Kidney epithelial cell (primary cell): ENCODE measurements around the gene MED7. TPM values are rescaled to one million over a fixed set of nuclear protein-coding genes. Genes with fewer than 3 reads are reported as not detected.

Source experiments
- DNase-seq: peaks from one replicate; pipeline ENCODE4 v3.0.0-alpha.2; 2010; ENCODE audit warnings: low read depth
- H3K27me3 ChIP-seq: 2 replicates; pipeline ENCODE4 v1.6.0; 2011; ENCODE audit warnings: low read length; ENCODE audit not compliant: control insufficient read depth, insufficient read depth
- H3K36me3 ChIP-seq: 2 replicates; pipeline ENCODE4 v1.5.1; 2011; ENCODE audit warnings: low read length; ENCODE audit not compliant: control insufficient read depth, insufficient read depth
- H3K4me3 ChIP-seq: 2 replicates; pipeline ENCODE4 v1.5.1; 2011; ENCODE audit warnings: low read depth, mild to moderate bottlenecking, control low read depth, low read length
- CTCF ChIP-seq: IDR thresholded peaks from 2 replicates; pipeline ENCODE4 v1.5.1; 2011; ENCODE audit warnings: mild to moderate bottlenecking, moderate library complexity, low read length, control low read depth, inconsistent platforms; ENCODE audit not compliant: insufficient read depth, poor library complexity, severe bottlenecking
- total RNA-seq: library from RNA; depleted of rRNA; stranded (reverse); fragments of >200 nt; gene quantifications from 2 replicates; pipeline ENCODE4 v1.2.3, GENCODE V29; 2015

The MED7 gene
- total RNA-seq, 1 donor from 2014 or later = 12.2 TPM

GRCh38 chr5:157175071-157175612 is 32.5 kb upstream of the MED7 start:
- H3K4me3 ChIP-seq = no peak overlapping the region
- H3K36me3 ChIP-seq = no peaks in the 10 kb centered on the region
- no peak for DNase-seq
- TF ChIP-seq CTCF = no peak
- H3K27me3 ChIP-seq = no peaks in the 10 kb centered on the region

GRCh38 chr5:157172403-157172802 is 29.7 kb upstream of the MED7 start:
- Histone ChIP-seq H3K27me3 (no peaks in the 10 kb centered on the region), H3K4me3 (no peak overlapping the region), H3K36me3 (no peaks in the 10 kb centered on the region)
- no peak for TF ChIP-seq CTCF
- DNase-seq = no peak

- no peaks in the 10 kb centered on the region for H3K36me3 ChIP-seq
- no peak overlapping the region for H3K4me3 ChIP-seq
- DNase-seq = no peak
- TF ChIP-seq CTCF = no peak
- H3K27me3 ChIP-seq = no peaks in the 10 kb centered on the region
Observed at GRCh38 chr5:157168286-157168685, 25.6 kb upstream of the MED7 start.

- DNase-seq = peak; percentile 69
- TF ChIP-seq CTCF = no peak
- Histone ChIP-seq H3K36me3 (no peaks in the 10 kb centered on the region), H3K27me3 (no peaks in the 10 kb centered on the region), H3K4me3 (no peak overlapping the region)
Observed at GRCh38 chr5:157167214-157167621, 24.6 kb upstream of the MED7 start.

GRCh38 chr5:157166214-157167213 is 23.8 kb upstream of the MED7 start, which contains the start of gene GARIN3:
Gene GARIN3 (minus strand): TSS chr5:157166264. CDS start chr5:157166168, 96 bp downstream.
- no peaks in the 10 kb centered on the region for H3K27me3 ChIP-seq
- no peak for TF ChIP-seq CTCF
- no peak within 1 kb of the TSS for H3K4me3 ChIP-seq
- H3K36me3 ChIP-seq = no peaks in the 10 kb centered on the region
- no peak for DNase-seq
